T-helper 1 cell treated with Interleukin-12 subunit alpha and Interleukin-12 subunit beta and Interleukin-4 antibody, amounts not matched to agents 30 μg/mL and 1 μg/mL, for 36 hours (primary cell): ENCODE measurements around the gene UPF2.

Experiments
- H3K27ac Mint-ChIP-seq: one replicate; pipeline ENCODE4 v1.8.0; 2021; ENCODE audit warnings: mild to moderate bottlenecking, mixed read lengths
- H3K27me3 Mint-ChIP-seq: one replicate; pipeline ENCODE4 v1.8.0; 2021; ENCODE audit warnings: low read depth, mixed read lengths
- H3K36me3 Mint-ChIP-seq: one replicate; pipeline ENCODE4 v1.8.0; 2021; ENCODE audit warnings: low read depth, mixed read lengths
- H3K4me1 Mint-ChIP-seq: one replicate; pipeline ENCODE4 v1.8.0; 2021; ENCODE audit warnings: low read depth, mixed read lengths
- H3K4me3 Mint-ChIP-seq: one replicate; pipeline ENCODE4 v1.8.0; 2021; ENCODE audit warnings: mild to moderate bottlenecking, moderate library complexity, mixed read lengths
- H3K9me3 Mint-ChIP-seq: one replicate; pipeline ENCODE4 v1.8.0; 2021; ENCODE audit warnings: mixed read lengths

Gene UPF2

DNA sequence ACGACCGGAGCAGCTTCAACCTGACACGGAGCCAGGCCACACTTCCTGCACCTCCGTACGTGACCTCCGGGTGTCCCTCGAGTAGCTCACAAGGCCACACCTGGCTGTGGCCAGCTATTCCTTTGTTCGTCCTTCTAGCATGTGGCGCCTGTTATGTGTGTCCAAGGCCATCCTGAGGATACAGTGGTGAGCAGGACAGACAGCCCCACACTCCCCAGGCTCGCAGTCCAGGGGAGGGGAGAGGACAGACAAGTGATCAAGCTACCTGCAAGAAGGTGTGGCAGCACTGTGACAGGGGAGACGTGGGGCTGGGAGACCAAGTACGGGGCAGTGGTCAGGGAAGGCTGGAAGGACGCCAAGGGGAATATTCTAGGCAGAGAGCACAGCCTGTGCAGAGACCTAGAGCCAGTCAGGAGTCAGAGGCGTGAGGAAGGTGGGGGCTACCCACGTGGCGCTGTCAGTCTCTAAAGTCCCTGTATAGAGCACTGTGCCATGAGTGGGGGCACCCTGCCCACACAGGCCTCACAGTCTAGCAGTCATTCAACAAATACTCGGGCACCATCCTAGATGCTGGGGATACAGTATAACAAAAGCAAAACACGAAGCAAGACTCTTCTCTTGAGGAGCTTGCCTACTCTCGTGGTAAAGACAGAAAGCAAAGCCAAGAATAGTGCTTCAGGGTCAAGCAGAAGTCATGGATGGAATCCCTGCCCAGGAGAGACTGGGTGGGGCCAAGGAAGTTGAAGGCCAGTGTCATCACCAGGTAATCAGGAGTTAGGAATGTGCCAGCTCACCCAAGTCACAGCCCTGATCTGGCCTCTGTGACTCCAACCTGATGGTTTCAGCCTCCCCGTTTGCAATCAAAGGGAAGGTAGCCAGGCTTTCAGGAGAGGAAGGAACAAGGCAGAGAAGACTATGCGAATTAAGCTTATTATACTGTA is 160.9 kb downstream of the UPF2 start:
- H3K4me3 Mint-ChIP-seq, result no peak overlapping the region
- no peaks in the 10 kb centered on the region for H3K9me3 Mint-ChIP-seq
- peaks cover 2% of the 10 kb centered on the region for H3K4me1 Mint-ChIP-seq
- no peaks in the 10 kb centered on the region for H3K36me3 Mint-ChIP-seq
- H3K27me3 Mint-ChIP-seq, result peaks cover 5% of the 10 kb centered on the region
- no peak overlapping the region for H3K27ac Mint-ChIP-seq

DNA sequence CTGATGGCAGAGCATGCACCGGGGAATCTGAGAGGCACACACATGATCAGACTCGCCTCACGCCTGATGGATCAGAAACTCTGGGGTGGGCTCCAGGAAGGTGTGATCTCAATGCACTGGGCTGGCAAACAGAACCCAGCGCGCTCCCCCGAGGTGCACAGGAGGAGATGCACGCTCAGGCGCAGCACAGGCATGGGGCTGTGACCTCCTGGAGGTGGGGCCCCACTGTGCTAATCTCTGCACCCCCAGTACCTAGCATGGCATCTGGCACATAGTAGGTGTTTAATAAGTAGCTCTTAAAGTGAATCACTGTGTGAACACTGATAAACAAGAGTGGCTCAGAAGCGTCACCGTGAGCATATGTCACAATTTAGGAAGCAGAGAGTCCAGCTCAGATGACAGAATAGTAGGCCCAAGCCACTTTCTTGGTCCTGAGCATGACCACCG is 161.6 kb downstream of the UPF2 start:
- H3K4me3 Mint-ChIP-seq, result no peak overlapping the region
- H3K4me1 Mint-ChIP-seq, result peaks cover 2% of the 10 kb centered on the region
- no peak overlapping the region for H3K27ac Mint-ChIP-seq
- H3K27me3 Mint-ChIP-seq, result peaks cover 5% of the 10 kb centered on the region
- no peaks in the 10 kb centered on the region for H3K36me3 Mint-ChIP-seq
- no peaks in the 10 kb centered on the region for H3K9me3 Mint-ChIP-seq

DNA sequence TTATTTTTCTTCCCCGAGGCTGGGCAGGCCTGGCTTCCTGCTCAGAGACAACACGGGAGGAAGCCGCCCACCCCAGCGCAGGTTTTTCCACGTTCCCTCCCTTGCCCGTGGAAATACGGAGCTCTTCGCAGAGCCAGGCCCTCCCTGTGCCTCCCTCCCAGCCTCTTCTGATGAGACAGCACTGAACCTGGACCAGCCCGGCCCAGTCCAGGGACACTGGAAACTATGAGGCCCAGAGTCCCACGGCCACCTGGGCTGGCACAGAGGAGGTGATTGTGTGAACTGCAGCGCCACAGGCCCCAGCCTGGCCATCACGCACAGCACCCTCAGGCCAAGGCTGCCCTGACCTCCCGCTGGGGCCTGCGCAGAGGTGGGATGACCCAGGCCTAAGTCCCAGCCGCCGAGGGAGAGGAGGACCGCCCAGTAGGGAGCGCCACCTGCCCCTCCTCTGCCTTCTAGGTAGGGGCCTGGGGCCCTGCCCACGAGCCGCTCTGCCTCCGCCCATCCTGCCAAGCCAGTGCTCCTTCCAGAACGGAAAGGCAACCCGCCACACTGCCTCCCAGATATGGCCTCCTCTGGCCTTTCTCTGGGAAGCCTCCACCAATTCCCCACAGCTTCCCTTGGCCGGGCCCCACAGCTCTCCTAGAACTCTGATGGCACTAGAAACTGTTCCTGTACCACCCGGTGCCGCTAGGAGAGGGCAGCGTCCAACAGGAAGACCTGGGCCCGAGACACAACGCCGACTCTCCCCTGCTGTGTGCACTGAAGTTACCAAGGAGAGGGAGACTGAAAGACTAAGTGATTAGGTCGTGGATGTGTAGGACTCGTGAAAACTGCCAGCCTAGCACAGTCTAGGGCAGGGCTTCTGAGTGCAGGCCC is 162.2 kb downstream of the UPF2 start:
- Mint-ChIP-seq H3K4me1 (peaks cover 2% of the 10 kb centered on the region), H3K27me3 (peaks cover 5% of the 10 kb centered on the region), H3K36me3 (no peaks in the 10 kb centered on the region), H3K4me3 (no peak overlapping the region), H3K27ac (no peak overlapping the region), H3K9me3 (no peaks in the 10 kb centered on the region)

DNA sequence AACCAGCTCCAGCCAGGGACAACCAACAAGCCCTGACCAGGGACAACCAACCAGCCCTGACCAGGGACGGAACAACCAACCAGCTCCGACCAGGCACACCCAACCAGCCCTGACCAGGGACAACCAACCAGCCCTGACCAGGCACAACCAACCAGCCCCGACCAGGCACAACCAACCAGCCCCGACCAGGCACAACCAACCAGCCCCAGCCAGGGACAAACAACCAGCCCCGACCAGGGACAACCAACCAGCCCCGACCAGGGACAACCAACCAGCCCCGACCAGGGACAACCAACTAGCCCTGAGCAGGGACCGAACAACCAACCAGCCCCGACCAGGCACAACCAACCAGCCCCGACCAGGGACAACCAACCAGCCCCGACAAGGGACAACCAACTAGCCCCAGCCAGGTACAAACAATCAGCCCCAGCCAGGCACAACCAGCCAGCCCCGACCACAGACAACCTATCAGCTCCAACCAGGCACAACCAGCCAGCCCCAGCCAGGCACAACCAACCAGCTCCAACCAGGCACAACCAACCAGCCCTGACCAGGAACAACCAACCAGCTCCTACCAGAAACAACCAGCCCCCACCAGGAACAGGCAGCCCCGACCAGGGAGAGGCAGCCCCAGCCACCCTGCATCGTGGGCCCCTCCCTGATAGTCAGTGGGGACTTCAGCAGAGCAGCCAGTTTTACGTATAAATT is 163.1 kb downstream of the UPF2 start:
- Mint-ChIP-seq H3K27me3 (peaks cover 7% of the 10 kb centered on the region), H3K36me3 (no peaks in the 10 kb centered on the region), H3K4me1 (peaks cover 6% of the 10 kb centered on the region), H3K27ac (no peak overlapping the region), H3K4me3 (no peak overlapping the region), H3K9me3 (no peaks in the 10 kb centered on the region)

DNA sequence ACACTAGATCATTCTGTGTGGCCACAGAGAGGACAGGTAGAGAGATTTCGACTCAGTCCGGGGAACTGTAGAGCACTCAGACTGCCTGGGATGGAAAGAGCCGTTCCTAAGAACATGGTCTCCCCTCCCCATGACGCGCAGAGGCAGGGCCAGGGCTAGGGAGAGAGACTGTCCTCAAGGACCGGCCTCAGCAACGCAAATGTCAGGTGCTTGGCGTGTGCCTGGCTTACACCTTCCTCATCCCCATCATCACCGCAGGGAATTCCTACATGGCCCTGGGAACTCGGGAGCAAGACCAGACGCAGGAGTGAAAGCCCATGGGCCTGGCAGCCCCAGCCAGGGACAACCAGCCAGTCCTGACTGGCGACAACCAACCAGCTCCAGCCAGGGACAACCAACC is 163.8 kb downstream of the UPF2 start:
- H3K27ac Mint-ChIP-seq, result no peak overlapping the region
- H3K27me3 Mint-ChIP-seq, result peaks cover 11% of the 10 kb centered on the region
- H3K4me1 Mint-ChIP-seq, result peaks cover 10% of the 10 kb centered on the region
- H3K36me3 Mint-ChIP-seq, result no peaks in the 10 kb centered on the region
- no peaks in the 10 kb centered on the region for H3K9me3 Mint-ChIP-seq
- H3K4me3 Mint-ChIP-seq, result no peak overlapping the region

GRCh38 chr10:11877591-11877905 is 165.1 kb downstream of the UPF2 start:
- no peak overlapping the region for H3K4me3 Mint-ChIP-seq
- H3K27ac Mint-ChIP-seq, result no peak overlapping the region
- H3K9me3 Mint-ChIP-seq, result no peaks in the 10 kb centered on the region
- peaks cover 17% of the 10 kb centered on the region for H3K27me3 Mint-ChIP-seq
- peaks cover 9% of the 10 kb centered on the region for H3K4me1 Mint-ChIP-seq
- H3K36me3 Mint-ChIP-seq, result no peaks in the 10 kb centered on the region

GRCh38 chr10:11876805-11877590 is 165.6 kb downstream of the UPF2 start:
- Mint-ChIP-seq H3K27ac (no peak overlapping the region), H3K36me3 (no peaks in the 10 kb centered on the region), H3K27me3 (peaks cover 20% of the 10 kb centered on the region), H3K9me3 (no peaks in the 10 kb centered on the region), H3K4me3 (no peak overlapping the region), H3K4me1 (peaks cover 8% of the 10 kb centered on the region)

DNA sequence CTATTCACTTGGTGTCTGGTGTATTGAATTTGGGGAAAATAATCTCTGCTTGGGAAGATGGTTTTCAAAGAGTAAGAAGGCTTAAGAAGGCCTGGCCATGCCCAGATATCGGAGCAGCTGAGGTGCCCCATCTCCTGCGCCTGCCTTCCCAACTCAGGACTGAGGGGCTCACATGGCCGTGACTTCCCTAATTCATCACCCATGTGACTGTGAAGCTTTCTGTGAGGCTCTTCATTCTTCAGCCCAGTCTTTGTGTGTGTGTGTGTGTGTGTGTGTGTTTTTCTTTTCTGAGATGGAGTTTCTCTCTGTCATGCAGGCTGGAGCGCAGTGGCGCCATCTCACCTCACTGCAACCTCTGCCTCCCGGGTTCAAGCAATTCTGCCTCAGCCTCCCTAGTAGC is 166.3 kb downstream of the UPF2 start:
- Mint-ChIP-seq H3K9me3 (no peaks in the 10 kb centered on the region), H3K27me3 (peaks cover 27% of the 10 kb centered on the region), H3K27ac (no peak overlapping the region), H3K4me3 (no peak overlapping the region), H3K4me1 (peaks cover 12% of the 10 kb centered on the region), H3K36me3 (no peaks in the 10 kb centered on the region)

DNA sequence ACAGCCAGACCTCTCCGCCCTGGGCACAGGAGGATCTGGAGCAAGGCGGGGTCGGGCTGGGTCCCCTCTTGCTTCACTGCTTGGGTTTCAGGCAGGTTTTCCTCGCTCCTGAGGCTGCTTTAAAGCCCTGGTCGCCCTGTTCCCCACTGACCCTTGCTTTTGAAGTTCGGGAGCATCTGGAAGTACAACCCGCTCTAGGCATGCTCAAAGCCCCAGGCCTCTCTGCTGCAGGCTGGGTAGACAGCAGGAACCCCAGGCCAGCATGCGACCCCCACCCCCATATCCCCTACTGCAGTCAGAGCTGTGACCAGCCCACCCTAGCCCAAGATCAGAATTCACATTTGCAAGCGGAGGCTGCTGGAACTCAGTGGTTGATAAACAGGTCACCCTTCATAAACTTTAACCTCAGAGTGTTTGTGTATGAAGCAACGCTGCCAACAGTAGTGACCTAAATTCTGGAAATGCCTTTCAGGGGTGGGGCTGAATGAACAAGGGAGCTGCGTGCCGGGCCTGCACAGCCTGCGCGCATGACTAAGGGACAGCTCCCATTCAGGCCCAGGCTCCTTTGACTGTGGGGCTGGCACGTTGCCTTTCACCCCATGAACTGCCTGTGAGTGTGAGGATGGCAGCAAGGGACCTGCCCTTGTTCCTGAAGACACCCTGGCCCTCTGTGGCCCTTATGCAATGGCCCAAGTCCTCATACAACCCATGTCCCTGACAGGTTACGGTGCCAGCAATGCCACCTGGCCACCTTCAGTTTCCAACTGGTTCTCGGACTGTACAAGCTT is 166.9 kb downstream of the UPF2 start:
- no peaks in the 10 kb centered on the region for H3K9me3 Mint-ChIP-seq

GRCh38 chr10:11874568-11875493 is 167.8 kb downstream of the UPF2 start:
- Mint-ChIP-seq H3K36me3 (no peaks in the 10 kb centered on the region), H3K4me3 (no peak overlapping the region), H3K4me1 (peaks cover 13% of the 10 kb centered on the region), H3K27ac (no peak overlapping the region), H3K27me3 (peaks cover 37% of the 10 kb centered on the region), H3K9me3 (no peaks in the 10 kb centered on the region)

More for the DNA sequence above, 166.9 kb downstream of the UPF2 start:
- Mint-ChIP-seq H3K36me3 (no peaks in the 10 kb centered on the region), H3K4me3 (no peak overlapping the region), H3K4me1 (peaks cover 13% of the 10 kb centered on the region), H3K27me3 (peaks cover 33% of the 10 kb centered on the region), H3K27ac (no peak overlapping the region)

GRCh38 chr10:11871466-11871865 is 171.1 kb downstream of the UPF2 start:
- peaks cover 53% of the 10 kb centered on the region for H3K27me3 Mint-ChIP-seq
- H3K4me3 Mint-ChIP-seq, result no peak overlapping the region
- no peak overlapping the region for H3K27ac Mint-ChIP-seq
- H3K36me3 Mint-ChIP-seq, result no peaks in the 10 kb centered on the region
- H3K4me1 Mint-ChIP-seq, result peaks cover 13% of the 10 kb centered on the region
- H3K9me3 Mint-ChIP-seq, result no peaks in the 10 kb centered on the region

DNA sequence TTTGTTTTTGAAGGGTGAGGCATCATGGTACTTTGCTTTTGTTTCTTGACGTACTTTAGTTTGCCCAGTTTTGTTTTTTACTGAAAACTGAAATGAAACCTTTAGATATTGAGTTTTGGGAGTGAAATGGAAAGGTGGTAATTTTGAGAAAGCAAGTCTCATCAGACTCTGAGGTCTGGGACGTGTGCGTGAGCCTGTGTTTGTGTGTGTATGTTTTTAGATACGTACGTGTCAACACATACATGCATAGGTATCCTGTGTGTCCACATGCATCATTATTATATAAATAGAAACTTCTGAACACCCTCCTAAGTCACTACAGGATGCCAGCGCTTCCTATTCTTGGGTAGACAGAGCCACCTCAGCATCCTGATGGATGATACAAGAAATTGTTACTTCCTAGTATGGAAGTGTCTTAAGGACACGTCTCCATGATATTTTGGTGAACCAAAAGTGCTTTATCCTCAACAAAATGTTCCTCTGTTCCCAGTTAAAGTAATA is 171.7 kb downstream of the UPF2 start:
- Mint-ChIP-seq H3K36me3 (no peaks in the 10 kb centered on the region), H3K27me3 (peaks cover 59% of the 10 kb centered on the region), H3K9me3 (no peaks in the 10 kb centered on the region), H3K4me1 (peaks cover 13% of the 10 kb centered on the region), H3K4me3 (no peak overlapping the region), H3K27ac (no peak overlapping the region)
